HG03571 (cell line): ENCODE measurements around the gene LIPM.
"Not testable (repeated sequence)": the region's sequence is repeated elsewhere in the genome, so short reads cannot be mapped to it uniquely, and the experiment has no call there.

Experiments used
- ATAC-seq: cut with Tn5 transposase; IDR thresholded peaks from one replicate; pipeline ENCODE4 v1.9.1; 2021; ENCODE audit not compliant: unreplicated experiment

The LIPM gene

DNA sequence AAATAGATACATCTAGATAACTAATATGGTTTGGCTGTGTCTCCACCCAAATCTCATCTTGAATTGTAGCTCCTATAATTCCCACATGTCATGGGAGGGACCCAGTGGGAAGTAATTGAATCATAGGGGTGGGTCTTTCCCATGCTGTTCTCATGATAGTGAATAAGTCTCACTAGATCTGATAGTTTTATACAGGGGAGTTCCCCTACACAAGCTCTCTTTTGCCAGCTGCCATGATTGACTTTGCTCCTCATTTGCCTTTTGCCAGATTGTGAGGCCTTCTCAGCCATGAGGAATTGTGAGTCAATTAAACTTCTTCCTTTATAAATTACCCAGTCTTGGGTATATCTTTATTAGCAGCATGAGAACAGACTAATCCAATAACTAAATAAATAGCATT, 35.1 kb downstream of the LIPM start:
- not testable (repeated sequence) for ATAC-seq

DNA sequence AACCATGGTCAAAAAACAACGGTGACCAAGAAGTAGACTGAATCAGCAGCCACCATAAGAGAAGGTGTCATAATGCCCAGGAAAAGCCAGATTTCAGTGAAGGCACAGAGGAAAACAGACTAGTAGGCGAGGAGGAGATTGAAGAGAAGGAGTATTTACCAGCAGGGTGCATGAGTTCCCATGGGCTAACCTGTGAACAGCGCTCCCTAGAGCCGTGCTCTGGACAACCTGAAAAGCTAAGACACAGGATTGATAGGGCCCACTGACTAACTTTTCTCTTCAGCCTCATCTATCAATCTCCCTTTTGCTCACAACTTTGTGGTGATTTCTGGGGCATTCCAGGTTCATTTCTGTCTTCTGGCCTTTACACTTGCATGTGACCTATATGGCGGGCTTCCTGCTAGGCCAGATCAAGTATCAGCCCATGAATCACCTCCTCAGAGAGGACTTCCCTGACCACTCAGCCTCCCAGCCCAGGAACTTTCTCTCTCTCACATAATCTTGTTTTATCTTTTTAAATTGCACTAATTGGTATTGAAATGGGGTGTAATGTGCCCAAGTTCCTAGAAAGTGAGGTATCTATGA, 36.3 kb downstream of the LIPM start:
- no peak for ATAC-seq

DNA sequence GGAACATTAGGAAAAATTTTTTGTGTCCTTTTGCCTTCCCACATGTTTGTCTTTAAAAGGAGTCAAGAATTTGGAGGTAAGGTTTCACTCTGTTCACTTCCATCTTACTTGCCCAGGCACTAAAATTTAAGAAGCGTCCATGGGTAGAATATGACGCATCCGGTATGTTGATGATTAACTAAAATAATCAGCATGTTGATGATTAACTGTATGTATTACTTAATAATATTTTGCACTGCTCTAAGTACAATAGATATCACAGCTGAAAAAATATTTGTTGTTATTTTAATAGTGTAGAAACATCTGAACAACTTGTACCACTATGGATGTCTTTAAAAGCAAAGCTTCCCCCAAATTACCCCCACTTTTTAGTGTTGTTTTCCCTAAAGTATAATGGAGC, 37.6 kb downstream of the LIPM start:
- no peak for ATAC-seq

DNA sequence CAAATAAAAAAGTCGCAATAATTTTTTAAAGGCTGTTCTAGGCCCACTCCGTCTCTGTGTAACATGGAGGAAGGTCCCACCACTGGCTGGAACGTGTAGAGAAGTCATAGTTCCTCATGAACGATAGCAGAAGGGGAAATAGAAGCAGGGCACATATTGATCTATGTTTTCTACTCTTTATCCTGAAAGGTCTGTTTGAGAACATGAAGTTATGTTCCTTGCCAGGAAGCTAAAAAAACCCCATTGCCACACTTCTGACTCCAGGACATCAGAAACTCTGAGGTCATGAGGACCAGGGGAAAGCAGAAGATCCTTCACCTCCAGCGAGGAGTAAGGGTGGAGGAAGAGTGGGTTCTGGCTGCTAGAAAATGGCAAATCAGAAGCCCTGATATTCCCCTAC, 38.4 kb downstream of the LIPM start:
- ATAC-seq, result no peak

DNA sequence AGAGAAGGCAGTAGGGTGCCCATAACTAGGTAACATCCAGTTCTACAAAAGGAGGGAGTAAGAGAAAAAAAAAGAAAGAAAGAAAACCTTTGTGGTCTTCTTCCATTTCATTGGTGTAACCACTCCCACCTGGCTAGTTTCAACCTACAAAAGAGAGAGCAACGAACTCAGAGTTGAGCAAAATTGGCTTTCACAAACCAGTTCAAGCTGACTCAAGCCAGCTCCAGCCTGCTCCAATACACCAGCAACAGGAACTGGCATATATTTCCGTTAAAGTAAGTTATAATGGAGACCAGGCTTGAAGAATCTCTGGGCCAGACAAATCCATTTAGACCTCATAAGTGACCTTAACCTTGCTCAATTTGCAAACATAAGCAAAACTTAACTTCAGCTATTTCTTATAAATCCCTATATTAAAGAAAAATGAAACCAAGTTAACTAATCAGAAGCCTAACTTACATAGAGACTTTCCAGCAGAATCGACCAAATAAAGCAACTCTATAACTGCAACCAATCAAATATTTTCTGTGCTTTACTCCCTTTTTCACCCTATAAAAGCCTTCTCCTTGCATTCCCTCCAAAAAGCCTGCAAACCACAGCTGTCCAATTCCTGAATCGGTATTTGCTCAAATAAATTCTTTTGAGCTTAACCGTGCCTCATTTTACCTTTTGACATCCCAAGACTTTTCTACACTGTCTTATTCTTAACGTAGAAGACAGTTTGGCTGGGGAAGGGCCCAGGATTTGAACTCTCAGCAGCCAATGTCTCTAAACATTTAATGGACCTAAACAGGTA, 39.0 kb downstream of the LIPM start:
- no peak for ATAC-seq

DNA sequence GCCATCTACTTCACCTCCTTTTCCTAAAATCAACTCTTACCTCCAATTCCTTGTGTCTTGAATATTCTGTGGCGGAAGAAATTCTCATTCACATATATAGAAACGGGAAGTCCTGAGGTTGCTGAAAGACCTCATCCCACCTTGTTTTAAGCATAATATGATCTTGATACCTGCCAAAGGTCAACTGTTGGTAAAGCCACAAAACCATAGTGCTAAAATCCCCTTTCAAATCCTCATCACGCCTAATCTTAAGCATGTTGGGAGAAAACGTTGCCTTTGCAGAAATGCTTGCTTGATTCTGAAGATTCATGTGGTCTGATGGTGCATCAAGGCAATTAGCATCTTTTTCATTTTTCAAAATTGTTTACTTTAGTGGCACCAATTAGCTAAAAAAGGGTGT, 40.6 kb downstream of the LIPM start:
- ATAC-seq, result no peak

DNA sequence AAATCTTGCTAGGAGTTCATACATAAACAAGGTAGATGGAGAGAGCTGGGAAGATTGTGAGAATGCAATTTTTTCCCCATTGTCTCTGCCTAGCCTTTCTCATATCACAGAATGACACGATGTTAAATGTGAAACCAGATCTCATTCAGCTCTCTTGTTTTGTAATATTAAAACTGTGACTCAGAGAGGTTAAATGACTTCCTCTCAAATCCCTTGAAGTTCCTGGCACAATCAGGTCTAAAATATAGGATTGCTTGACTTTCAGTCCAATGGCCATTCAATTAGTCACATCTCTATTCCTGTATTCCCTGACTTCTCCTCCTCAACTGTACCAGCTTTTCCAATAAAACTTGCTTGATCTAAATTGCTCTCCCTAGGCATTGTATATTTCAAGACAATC, 46.0 kb downstream of the LIPM start:
- no peak for ATAC-seq

DNA sequence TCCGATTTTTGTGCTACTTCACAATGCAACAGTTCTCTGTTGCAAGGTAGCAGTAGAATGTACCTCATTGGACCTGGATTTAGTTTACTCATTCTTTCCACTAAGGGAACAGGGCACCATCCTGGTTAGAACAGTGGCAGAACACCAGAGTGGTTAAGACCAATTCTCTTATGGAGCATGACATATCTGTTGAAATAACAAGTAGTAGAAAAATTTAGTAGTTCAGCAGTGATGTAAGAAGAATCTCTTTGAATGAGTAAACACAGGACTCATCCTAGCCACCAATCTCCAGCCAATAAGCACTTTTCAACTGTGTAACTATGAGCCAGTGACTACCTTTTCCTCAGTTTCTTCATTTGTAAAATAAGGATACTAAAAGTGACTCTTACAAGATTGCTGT, 46.7 kb downstream of the LIPM start:
- ATAC-seq, result no peak

DNA sequence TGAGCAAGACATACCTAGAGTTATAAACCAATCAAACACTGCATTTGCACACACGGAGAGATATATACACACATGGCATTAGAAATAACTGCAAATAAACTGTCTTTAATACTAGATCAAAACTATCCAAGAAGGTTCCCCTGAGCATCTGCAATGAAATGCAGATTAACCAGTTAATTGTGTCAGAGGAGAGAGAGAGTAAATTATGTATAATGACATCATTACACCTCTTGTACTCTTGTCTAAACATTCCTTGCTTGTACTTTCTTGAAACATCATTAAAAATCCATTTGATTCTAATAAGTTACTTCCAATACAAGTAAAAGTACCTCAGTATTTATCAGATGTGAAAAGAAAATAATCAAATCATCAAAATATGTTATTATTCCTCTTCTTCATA, 48.2 kb downstream of the LIPM start:
- no peak for ATAC-seq

DNA sequence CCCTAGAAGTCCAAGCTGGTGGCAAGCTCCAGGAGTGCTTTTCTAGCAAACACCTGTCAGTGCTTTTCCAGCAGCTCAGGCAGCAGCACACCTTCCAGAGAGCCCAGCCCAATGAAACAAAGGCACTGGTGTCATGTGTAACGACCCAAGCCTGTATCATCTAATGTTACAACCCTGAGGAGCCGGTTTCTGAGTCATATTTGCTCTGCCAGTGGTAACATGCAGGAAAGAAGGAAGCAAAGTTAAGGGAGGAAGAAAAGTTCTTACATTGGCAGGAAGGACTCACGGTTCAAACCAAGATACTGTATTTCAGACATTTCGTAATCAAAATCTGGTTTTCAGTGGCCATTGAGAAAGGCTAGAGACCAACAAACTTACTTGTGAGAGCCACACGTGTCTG, 49.2 kb downstream of the LIPM start, which contains the start of gene ANKRD22:
Gene ANKRD22 (minus strand): TSS at position 139 of the 400 bp plus-strand sequence. CDS start 237 bp downstream, outside the sequence.
- no peak for ATAC-seq

DNA sequence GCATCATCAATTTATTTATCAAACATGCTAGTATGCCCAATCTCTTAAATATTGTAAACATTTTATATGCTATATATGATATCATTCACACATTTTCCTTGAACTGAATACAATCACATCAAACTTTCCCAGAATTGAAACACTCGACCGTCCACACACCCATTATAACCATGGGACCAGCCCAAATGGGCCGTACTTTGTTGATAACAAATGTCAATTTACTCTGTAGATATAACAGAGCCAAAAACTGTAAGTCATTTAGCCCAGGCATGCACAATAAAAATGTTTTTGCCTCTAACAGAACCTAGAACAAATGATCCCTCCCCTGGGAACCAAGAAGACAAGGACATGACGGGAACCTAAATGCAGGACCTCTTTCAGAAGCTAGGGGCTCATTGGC, 49.8 kb downstream of the LIPM start:
- no peak for ATAC-seq

DNA sequence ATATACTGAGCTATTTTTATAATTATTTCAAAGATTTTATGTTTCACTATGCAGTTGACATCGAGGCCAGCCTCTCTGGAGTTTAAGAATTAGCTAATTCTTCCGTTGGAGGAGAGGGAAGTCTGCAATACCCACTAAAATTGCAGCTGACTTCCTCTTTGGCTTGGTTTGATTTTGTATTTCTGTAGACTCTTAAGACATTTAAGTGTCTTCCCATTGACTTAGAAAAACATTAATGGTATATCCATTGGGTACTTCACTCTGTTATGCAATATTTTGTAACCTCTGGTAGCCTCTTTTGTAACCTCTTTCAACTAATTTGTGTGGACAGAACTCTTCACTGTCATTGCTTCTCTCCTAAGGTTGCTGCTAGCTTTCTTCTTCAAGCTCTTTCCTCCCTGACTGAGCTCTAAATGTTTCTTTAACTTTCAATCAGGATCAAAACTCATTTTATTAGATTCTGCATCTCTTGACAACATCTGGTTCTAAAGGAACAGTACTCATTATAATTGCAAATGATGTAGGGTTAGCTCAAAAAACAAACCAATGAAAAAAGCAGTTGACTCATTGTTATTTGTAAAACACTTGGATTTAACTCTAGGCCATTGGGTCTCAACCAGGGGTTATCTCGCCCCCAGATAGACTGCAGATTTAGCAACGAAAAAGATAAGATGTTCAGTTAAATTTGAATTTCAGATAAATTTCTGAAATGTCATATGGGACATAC, 50.8 kb downstream of the LIPM start:
- no peak for ATAC-seq

DNA sequence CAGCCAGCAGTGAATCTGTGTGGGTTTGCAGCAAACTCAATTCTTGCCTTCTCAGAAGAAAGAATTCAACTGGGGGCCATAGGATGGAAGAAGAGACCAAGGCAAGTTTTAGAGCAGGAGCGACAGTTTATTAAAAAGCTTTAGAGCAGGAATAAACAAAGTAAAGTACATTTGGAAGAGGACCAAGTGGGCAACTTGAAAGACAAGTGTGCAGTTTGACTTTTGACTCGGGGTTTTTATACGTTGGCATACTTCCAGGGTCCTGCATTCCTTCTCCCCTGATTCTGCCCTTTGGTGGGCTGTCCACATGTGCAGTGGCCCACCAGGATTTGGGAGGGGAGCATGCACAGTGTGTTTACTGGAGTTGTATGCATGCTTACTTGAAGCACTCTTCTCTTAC, 52.2 kb downstream of the LIPM start:
- ATAC-seq, result no peak

DNA sequence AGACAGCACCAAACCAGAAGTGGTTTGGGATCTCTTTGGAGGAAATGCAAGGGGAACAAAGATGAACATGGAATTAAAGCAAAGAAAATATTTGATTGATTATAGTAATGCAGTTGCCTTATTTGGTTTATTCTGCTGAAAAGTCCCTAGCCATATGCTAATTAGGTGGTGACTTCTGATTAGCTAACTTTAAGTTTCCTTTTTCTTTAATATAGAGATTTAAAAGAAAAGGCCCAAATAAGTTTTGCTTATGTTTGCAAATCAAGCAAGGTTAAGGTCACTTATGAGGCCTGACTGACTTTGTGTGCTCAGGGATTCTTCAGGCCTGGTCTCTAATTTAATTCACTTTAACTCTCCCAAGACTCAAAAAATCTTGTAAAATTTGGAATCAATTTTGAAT, 55.3 kb downstream of the LIPM start:
- ATAC-seq, result no peak

DNA sequence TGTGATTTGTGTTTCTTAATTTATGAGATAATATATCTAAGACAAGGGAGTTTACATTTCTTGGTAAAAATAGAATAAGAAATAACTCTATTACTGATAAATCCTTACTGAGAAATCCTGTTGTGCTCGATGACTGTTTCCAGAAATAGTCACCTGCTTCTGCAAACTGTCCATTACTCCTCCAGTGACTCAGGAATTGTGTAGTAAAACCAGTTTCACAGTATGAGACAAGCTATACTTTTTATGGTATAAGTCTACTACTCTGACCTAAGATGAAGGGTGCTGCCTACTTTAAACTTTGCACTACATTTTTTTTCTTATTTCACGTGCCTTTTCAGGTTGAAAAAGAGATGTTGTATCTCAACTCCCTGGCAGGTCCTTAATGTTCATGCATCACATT, 56.0 kb downstream of the LIPM start:
- no peak for ATAC-seq

DNA sequence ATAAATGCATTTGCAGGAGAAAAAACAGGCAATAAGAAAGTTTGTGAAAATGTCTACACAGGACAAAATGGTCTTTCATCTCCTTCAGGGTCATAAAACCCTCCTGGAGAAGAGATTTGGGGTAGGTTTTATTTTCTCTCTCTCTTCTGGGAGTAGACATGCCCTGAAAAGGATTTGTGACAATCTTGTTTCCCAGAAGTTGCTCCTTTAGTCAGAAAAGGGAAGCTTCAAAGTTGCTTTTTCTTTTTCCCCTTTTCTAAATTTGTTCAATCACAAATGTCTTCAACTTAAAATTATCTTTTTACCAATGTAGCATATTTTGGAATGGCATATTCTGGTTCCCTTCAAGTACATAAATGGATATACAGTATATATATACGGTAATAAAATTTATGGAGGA, 58.5 kb downstream of the LIPM start:
- no peak for ATAC-seq

DNA sequence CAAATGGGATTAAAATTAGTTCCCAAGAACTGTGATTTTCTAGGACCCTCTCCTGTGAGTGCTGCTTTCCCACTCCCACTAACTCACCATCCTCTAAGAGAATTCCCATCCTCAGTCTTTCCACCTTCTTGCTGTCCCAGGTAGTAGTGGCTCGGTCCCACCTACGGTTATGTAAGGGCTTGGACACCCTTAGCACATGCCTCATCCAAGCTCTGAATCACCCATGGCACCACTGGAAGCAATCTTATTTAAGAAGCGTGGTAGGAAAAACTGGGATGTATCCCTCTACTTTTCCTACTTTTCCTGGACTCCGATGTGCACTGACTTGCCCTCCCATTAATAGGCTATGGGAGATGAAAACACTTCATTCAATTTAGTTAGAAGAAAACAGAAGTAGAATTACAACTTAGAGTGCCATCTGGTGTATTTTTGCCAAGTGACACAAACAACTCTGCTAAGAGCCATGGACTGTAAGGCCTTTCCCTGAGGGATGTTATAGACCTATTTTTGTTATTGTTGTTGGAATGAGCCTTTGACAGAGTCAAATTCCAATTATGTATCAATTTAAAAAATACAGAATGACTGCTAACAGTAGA, 62.8 kb downstream of the LIPM start:
- no peak for ATAC-seq

DNA sequence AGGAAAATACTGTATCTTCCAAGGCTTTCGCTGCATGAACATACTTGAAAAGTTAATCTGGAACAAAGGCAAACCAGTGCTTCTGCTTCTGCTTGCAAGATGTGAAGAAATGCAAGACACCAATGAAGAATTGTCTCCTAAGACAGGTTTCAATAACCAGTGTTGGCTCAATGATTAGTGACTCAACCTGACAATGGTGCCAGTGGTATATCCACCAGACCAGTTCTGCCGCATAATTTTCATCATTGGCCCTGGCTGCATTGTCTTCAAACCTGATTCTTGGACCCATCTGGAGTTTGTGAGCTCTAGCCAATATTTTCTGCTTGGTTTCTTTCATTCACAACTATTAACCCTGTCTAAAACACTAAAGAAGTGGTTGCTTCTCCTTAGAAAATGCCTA, 63.9 kb downstream of the LIPM start:
- no peak for ATAC-seq

DNA sequence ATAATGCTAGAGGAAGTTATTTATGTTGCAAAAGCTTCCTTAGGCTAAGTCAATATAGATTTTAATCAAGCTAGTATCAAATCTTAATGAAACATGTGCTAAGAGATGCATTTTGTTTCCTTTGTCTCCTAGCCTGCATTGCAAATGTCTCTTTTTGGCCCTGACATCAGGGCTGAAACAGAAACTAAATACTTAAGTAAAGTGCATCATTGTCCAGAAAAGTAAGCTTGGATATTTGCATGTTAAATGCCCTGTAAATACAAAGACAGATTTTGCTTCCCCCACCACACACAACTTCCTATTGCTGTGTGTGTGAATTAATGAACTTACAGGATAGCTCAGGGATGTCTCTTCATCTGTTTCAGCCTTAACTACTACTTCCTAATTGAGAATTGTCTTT, 67.6 kb downstream of the LIPM start:
- ATAC-seq, result no peak
